GM19328 (cell line): ENCODE measurements around the gene AP1G2.
"Not testable (repeated sequence)": the region's sequence is repeated elsewhere in the genome, so short reads cannot be mapped to it uniquely, and the experiment has no call there.

Source experiments
- ATAC-seq: cut with Tn5 transposase; IDR thresholded peaks from one replicate; pipeline ENCODE4 v1.9.1; 2021; ENCODE audit warnings: mild to moderate bottlenecking, moderate library complexity; ENCODE audit not compliant: unreplicated experiment

The AP1G2 gene

GRCh38 chr14:23567186-23568020 lies at the start of gene AP1G2:
TSS of gene AP1G2 (minus strand) at chr14:23567791. CDS start at chr14:23567314, 477 bp downstream.
- peak; percentile 91 for ATAC-seq

GRCh38 chr14:23615856-23616255 lies 48.3 kb upstream of the AP1G2 start:
- no peak for ATAC-seq

DNA sequence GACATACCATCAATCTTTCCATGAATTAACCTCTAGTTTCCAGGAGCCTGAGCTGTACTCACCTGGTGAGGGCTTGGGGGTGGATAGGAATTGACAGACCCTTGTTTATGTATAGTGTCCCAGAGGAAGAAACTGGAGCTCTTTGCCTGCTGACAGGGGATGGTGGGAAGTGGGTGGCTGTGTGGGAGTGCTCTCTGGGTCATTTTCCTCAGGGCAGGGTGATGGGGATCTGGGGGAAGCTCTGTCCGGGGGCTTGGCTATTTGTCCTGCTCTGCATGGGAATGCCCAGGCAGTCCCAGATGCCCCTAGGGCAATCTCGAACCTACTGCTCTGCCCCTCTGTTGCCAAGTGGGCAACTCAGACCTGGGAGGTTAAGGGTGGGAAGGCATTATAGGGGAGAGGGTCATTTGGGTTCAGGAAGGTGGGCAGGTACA lies 46.8 kb upstream of the AP1G2 start:
- no peak for ATAC-seq

GRCh38 chr14:23613242-23614070 lies 45.9 kb upstream of the AP1G2 start:
- no peak for ATAC-seq

- ATAC-seq: no peak
These were observed 45.2 kb upstream of the AP1G2 start for GRCh38 chr14:23612802-23613201.

DNA sequence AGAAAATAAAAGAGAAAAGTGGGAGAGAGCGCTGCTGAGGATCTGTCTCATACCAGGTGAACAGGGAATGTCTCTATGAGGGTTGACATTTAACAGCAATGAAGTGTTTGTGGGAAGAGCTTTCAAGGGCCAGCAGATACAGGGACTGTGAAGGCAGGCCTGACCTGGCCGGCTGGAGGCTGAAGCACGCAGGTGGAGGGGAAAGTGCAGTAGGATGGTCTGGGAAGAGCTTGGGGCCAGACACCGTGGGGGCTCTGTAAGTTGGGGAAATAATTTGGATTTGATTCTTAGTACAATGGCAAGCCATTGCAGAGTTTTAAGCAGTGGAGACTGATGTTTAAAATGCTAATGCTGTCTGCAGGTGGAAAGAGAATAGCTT lies 44.8 kb upstream of the AP1G2 start:
- ATAC-seq: no peak

DNA sequence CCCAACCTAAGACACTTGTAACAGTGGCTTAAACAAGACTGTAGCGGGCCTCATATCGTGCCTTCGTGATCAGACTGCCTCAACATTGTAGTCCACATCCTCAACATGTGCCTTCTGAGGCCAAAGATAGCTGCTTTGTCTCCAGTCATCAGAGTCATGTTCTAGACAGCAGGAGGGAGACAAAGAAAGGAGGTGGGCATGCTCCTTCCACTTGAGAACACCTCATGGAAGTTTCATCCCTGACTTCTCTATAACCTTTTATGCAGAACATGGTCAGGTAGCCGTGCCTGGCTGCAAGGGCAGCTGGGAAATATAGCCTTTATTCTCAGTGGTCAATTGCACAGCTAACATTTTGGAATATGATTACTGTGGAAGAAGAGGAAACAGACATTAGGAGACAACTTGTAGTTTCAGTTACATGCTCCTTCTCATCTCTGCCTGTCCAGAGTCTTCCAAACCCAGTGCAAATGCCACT lies 43.3 kb upstream of the AP1G2 start:
- no peak for ATAC-seq

DNA sequence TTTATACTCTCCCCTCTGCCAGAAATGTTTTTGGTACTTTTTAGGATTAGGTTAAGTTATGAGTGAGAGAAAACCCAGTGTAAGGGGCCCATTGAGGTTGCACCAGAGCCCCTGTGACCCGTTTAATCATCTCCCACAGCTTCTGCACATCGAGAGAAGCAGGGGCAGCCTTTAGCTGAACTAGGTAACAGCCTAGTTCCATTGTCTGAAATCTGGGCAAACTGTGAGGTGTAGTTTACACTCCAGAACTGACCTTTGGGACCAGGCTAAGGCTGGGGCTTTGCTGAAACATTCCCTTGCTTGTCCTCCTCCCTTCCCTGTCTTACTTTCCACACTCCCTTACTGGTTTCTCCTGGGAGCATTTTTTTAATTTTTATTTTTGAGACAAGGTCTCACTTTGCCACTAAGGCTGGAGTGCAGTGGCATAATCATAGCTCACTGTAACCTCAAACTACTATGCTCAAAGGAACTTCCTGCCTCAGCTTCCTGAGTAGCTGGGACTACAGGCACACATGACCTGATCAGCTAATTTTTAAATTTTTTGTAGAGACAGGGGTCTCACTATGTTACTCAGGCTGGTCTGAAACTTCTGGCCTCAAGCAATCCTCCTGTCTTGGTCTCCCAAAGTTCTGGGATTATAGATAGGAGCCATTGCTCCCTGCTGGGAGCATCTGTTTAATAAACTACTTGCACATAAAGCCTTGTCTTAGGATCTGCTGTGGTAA lies 42.7 kb upstream of the AP1G2 start:
- no peak for ATAC-seq

DNA sequence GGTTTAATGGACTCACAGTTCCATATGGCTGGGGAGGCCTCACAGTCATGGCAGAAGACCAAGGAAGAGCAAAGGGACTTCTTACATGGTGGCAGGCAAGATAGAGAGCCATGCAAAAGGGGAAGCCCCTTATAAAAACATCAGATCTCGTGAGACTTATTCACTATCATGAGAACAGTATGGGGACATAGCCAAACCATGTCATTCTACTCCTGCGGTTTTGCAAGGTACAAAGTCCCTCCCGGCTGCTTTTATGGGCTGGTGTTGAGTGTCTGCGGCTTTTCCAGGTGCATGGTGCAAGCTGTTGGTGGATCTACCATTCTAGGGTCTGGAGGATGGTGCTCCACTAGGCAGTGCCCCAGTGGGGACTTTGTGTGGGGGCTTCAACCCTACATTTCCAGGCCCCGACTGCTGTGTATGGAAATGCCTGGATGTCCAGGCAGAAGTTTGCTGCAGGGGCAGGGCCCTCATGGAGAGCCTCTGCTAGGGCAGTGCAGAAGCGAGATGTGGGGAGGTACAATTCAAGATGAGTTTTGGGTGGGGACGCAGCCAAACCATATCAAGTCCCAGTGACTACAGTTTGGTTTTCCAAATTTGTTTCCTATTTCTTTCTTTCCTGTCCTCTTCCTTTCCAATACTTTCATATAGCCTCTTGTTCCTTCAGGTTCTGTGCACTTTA lies 42.0 kb upstream of the AP1G2 start:
- ATAC-seq: not testable (repeated sequence)

DNA sequence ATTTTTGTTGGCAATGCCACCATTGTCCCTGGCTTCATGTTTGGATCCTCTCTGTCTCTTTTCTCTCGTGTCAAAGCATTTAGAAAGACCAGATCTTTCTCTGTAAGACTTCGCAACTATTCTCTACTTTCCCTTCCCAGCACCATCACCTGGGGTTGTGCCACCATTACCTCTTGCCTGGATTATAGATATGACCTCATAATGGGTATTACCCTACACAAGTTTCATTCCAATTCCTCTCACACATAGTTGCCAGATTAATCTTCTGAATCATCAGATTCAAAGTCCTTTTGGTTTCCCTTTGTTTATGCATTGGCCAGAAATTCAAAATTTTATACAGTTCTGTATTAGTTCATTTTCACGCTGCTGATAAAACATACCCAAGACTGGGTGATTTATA lies 41.4 kb upstream of the AP1G2 start:
- no peak for ATAC-seq

DNA sequence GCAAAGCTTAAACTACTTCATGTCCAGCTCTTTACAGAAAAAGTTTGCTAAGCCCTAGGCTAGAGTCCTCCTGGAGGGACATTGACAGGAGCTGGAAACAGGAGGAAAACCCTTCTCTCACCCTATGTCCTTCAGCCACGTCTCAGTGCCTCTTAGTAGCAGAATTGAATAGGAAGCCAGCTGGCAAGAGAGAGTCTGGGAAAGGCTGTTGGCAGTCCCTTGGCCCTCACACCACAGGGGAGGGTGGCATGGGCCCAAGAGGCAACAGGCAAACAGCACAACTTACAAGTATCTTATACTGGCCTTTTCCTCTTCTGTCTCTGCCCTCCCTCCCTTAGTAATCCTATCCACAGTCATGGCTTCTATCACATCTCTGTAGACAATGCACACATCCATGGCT lies 40.9 kb upstream of the AP1G2 start:
- ATAC-seq: no peak

DNA sequence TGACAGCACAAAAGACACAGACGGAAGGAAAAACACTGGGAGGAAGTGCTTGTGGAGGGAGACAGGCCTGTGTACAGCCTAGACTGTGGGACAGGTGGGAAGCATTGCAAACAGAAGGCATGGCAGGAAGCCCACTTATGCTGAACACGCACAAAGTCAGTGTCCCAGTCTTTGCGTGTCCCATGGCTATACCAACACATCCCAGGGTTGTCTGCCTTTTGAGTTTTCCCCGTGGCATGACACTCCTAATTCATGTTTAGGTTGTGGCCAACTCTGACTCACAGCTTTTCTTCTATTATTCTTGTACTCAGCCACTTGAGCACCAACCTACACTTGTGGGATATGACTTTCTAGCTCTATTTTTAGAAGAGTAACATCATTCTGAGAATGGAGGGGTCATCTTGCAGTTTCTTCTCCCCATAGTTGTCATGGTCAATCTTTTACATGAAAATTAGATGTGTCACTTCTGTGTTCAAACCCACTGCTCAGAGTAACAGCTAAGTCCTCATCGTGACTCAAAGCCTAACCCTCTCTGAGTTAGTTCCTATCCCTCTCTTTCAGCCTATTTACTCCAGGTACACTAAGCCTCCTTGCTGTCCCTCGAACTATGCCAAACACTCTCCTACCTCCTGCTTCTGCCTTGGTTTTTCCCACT lies 38.5 kb upstream of the AP1G2 start:
- peak; percentile 78 for ATAC-seq

DNA sequence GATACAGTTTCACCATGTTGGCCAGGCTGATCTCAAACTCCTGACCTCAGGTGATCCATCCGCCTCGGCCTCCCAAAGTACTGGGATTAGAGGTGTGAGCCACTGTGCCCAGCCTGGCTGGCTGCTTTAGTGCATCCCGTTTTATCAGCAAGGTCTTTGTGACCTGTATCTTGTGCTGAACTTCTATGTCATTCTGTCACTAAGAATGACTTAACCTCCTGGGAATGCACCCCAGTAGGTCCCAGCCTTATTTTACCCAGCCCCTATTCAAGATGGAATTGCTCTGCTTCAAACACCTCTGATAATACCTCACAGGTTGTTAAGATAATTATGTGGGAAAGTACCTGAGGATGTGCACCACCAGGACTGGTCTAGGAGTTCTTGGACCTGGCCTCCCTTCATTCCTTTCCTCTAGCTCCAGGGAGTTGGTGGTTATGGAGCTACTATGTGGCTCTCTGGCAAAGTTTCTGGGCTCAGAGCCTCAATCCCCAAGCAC lies 37.1 kb upstream of the AP1G2 start:
- no peak for ATAC-seq

DNA sequence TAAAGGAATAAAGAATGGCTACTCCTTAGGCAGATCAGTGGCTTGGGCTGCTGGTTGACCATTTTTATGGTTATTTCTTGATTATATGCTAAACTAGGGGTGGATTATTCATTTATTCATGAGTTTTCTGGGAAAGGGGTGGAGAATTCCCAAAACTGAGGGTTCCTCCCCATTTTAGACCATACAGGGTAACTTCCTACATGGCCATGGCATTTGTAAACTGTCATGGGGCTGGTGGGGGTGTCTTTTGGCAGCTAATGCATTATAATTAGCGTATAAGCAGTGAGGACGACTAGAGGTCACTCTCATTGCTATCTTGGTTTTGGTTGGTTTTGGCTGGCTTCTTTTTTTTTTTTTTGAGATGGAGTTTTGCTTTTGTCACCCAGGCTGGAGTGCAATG lies 36.6 kb upstream of the AP1G2 start:
- no peak for ATAC-seq

- ATAC-seq: no peak
These were observed 35.5 kb upstream of the AP1G2 start for GRCh38 chr14:23603103-23603502.

GRCh38 chr14:23602181-23603095 lies 34.8 kb upstream of the AP1G2 start:
- ATAC-seq: no peak

GRCh38 chr14:23601845-23602180 lies 34.2 kb upstream of the AP1G2 start:
- ATAC-seq: no peak

DNA sequence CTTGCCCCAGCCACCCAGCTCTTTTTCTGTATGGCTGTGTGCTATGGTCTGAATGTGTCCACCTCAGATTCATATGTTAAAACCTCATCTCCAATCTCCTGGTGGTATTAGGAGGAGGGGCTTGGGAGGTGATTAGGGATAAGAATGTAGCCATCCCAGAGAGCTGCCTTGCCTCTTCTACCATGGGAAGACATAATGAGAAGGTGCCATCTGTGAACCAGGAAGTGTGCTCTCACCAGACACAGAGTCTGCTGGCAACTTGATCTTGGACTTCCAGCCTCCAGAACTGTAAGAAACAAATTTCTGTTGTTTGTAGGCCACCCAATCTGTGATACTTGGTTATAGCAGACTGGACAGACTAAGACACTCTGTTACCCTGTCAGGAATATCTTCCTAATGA lies 33.8 kb upstream of the AP1G2 start:
- ATAC-seq: no peak

GRCh38 chr14:23600806-23601205 lies 33.2 kb upstream of the AP1G2 start:
- no peak for ATAC-seq
